Stimulated activated CD4-positive, alpha-beta T cell treated with anti-CD3 and anti-CD28 coated beads, Interleukin-12 subunit alpha, Interleukin-12 subunit beta, amount 100 ng/mL, for 24 hours (primary cell): ENCODE results near the gene PTK6.

Source experiments
- DNase-seq, 2 experiments: peaks; one replicate each; pipeline ENCODE4 v3.0.0-alpha.2; 2020; ENCODE audit warnings: low read depth in 2 of 2

The PTK6 gene

GRCh38 chr20:63543733-63544132 lies 6.6 kb upstream of the PTK6 start:
- no peak for DNase-seq

- DNase-seq: no peak
Observed at GRCh38 chr20:63543131-63543530, 6.0 kb upstream of the PTK6 start.

- no peak for DNase-seq
Observed at GRCh38 chr20:63542696-63543095, 5.5 kb upstream of the PTK6 start.

- no peak for DNase-seq
Observed at GRCh38 chr20:63542031-63542559, 4.9 kb upstream of the PTK6 start.

- no peak for DNase-seq
Observed at GRCh38 chr20:63541371-63541770, 4.2 kb upstream of the PTK6 start.

GRCh38 chr20:63540417-63541186 lies 3.4 kb upstream of the PTK6 start:
- DNase-seq: no peak

GRCh38 chr20:63539441-63540370 lies 2.5 kb upstream of the PTK6 start:
- no peak for DNase-seq

- DNase-seq: no peak
Observed at GRCh38 chr20:63539092-63539430, 1.9 kb upstream of the PTK6 start.

- DNase-seq: no peak
Observed at GRCh38 chr20:63538204-63539091, 1.3 kb upstream of the PTK6 start.

GRCh38 chr20:63537525-63538203 lies 488 bp upstream of the PTK6 start:
- peak; percentile 89 to 94 for DNase-seq

- no peak for DNase-seq
Observed at GRCh38 chr20:63536241-63536977, 767 bp downstream of the PTK6 start.

- DNase-seq: no peak
Observed at GRCh38 chr20:63534831-63535651, 2.1 kb downstream of the PTK6 start.

- DNase-seq: no peak
Observed at GRCh38 chr20:63534427-63534830, 2.7 kb downstream of the PTK6 start.

- DNase-seq: no peak
Observed at GRCh38 chr20:63533871-63534393, 3.2 kb downstream of the PTK6 start.

- no peak for DNase-seq
Observed at GRCh38 chr20:63533388-63533787, 3.8 kb downstream of the PTK6 start.

- no peak for DNase-seq
Observed at GRCh38 chr20:63532449-63532971, 4.7 kb downstream of the PTK6 start.

- no peak for DNase-seq
Observed at GRCh38 chr20:63531686-63532448, 5.3 kb downstream of the PTK6 start.

- DNase-seq: no peak
Observed at GRCh38 chr20:63530788-63531160, 6.4 kb downstream of the PTK6 start.
